ENCODE results near the gene IGF2BP1.

IGF2BP1 gene

DNA sequence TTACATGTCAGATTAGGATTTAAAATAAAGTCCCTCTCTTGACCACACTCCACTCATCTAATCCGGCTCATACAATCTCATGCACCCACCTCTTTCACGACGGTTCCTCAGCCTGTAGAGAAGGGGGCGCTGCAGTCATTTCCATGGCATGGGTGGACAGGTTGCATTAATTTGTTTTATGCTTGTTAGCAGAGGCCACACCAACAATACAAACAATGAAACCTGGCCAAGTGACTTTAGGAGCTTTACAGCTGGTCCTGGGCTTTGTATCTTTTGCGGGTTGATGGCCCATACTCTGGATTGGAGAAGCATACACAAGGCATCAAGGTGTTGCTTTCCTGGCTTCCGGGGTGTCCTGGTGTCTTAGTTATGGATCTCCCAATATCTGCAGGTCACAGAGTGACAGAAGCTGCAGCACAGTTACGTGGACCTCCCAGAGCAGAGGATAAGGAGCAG is 42.9 kb upstream of the IGF2BP1 start:
- no peak for DNase-seq
- no peak for ATAC-seq (ENCODE audit: insufficient read depth, low read depth)
- Histone ChIP-seq H3K4me1 (ENCODE audit: insufficient read depth, low read length) (no peaks in the 10 kb centered on the region), H2AFZ (ENCODE audit: low read depth, low read length) (no peak overlapping the region), H3K9me3 (ENCODE audit: insufficient read depth, low read length, severe bottlenecking) (no peaks in the 10 kb centered on the region), H3K4me2 (ENCODE audit: insufficient read depth, low read length) (no peak overlapping the region), H3K9ac (ENCODE audit: low read depth, low read length) (no peak overlapping the region), H4K20me1 (ENCODE audit: insufficient read depth, low read length) (no peaks in the 10 kb centered on the region), H3K79me2 (ENCODE audit: insufficient read depth, low read length) (no peaks in the 10 kb centered on the region), H3K27ac (ENCODE audit: low read length) (no peak overlapping the region), H3K27me3 (ENCODE audit: insufficient read depth, low read length, poor library complexity) (peaks cover 5% of the 10 kb centered on the region), H3K4me3 (ENCODE audit: low read depth in 1 of 2, low read length in 2 of 2) (no peak overlapping the region), H3K36me3 (ENCODE audit: insufficient read depth, low read length) (no peaks in the 10 kb centered on the region)
- TF ChIP-seq EZH2 (IDR thresholded peaks at IDR 0.05; ENCODE audit: borderline replicate concordance, low read depth, low read length, severe bottlenecking), result no peak
- TF ChIP-seq, protein P1, sequence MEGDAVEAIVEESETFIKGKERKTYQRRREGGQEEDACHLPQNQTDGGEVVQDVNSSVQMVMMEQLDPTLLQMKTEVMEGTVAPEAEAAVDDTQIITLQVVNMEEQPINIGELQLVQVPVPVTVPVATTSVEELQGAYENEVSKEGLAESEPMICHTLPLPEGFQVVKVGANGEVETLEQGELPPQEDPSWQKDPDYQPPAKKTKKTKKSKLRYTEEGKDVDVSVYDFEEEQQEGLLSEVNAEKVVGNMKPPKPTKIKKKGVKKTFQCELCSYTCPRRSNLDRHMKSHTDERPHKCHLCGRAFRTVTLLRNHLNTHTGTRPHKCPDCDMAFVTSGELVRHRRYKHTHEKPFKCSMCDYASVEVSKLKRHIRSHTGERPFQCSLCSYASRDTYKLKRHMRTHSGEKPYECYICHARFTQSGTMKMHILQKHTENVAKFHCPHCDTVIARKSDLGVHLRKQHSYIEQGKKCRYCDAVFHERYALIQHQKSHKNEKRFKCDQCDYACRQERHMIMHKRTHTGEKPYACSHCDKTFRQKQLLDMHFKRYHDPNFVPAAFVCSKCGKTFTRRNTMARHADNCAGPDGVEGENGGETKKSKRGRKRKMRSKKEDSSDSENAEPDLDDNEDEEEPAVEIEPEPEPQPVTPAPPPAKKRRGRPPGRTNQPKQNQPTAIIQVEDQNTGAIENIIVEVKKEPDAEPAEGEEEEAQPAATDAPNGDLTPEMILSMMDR (IDR thresholded peaks at IDR 0.05; ENCODE audit: borderline replicate concordance, extremely low read depth, low read length, poor library complexity, severe bottlenecking), result peak; percentile 30

DNA sequence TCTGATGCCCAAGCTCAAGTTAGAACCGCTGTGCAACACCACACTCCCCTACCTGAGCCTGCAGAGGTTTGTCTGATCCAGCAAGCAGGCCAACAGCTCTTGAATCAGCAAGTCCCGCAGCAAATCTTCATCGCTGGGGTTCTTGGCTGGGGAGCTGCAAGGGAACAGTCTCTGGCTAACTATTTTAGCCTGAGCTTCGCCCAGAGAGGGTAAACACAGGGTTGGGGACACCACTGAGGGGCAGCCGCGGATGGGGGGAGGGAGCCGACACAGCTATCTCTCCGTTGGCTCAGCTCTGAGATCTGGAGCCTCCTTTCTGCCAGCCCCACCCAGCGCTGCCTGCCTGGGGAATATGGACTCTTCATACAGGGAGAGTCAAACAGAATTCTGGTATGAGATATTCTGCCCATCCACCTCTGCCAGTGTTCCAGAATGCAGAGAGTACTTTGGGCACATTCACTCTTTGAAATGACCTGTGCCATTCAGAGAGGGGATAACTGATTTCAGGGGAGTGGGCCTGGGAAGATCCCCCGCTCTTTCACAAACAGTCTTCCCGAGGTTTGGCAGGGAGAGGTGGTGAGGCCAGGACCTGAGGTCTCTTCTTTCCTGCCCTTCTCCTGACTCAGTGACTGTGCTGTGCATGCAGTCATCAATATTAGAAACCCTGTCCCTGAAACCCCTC is 36.2 kb upstream of the IGF2BP1 start:
- peaks cover 27% of the 10 kb centered on the region for H3K27me3 ChIP-seq (ENCODE audit: insufficient read depth, low read length, poor library complexity)
- TF ChIP-seq, protein P1 (IDR thresholded peaks at IDR 0.05; ENCODE audit: borderline replicate concordance, extremely low read depth, low read length, poor library complexity, severe bottlenecking), result no peak
- no peak for TF ChIP-seq EZH2 (IDR thresholded peaks at IDR 0.05; ENCODE audit: borderline replicate concordance, low read depth, low read length, severe bottlenecking)
- no peak overlapping the region for H3K4me3 ChIP-seq (ENCODE audit: low read depth in 1 of 2, low read length in 2 of 2)
- no peak overlapping the region for H3K4me2 ChIP-seq (ENCODE audit: insufficient read depth, low read length)
- no peak for ATAC-seq (ENCODE audit: insufficient read depth, low read depth)
- H4K20me1 ChIP-seq (ENCODE audit: insufficient read depth, low read length), result no peaks in the 10 kb centered on the region
- H3K27ac ChIP-seq (ENCODE audit: low read length), result no peak overlapping the region
- H3K9ac ChIP-seq (ENCODE audit: low read depth, low read length), result no peak overlapping the region
- H3K79me2 ChIP-seq (ENCODE audit: insufficient read depth, low read length), result no peaks in the 10 kb centered on the region
- no peaks in the 10 kb centered on the region for H3K4me1 ChIP-seq (ENCODE audit: insufficient read depth, low read length)
- no peak overlapping the region for H2AFZ ChIP-seq (ENCODE audit: low read depth, low read length)
- DNase-seq, result no peak
- H3K36me3 ChIP-seq (ENCODE audit: insufficient read depth, low read length), result no peaks in the 10 kb centered on the region
- H3K9me3 ChIP-seq (ENCODE audit: insufficient read depth, low read length, severe bottlenecking), result no peaks in the 10 kb centered on the region

DNA sequence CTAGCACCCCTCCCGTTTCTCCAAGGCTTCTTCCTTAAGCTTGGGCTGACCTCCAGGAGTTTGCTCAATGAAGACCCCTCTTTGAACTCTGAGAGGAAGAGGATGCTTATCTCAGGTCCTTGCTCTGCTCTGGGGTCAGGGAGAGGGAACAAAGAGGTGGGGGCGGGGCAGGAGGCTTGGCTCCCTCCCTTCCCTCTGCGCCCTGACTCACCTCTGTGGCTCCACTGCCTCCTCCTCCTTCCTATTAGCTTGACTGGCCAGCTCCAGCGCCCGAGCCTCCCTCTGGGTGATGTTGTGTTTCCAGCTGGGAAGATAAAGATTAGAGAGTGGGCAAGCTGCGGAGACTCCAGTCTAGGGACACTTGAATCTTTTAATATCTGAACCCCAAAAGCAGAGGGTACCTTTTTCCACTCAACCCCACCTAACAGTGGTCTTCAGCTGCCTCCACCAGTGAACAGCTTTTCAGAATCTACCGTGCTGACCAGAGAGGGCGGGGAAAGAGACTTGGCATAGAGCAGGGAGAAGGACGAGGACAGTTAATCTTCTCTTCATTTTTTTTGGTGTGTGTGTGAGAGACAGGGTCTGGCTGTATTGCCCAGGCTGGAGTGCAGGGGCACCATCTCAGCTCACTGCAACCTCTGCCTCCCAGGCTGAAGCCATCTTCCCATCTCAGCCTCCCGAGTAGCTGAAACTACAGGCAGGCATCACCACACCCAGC is 35.5 kb upstream of the IGF2BP1 start:
- Histone ChIP-seq H3K79me2 (ENCODE audit: insufficient read depth, low read length) (no peaks in the 10 kb centered on the region), H3K9ac (ENCODE audit: low read depth, low read length) (no peak overlapping the region), H3K36me3 (ENCODE audit: insufficient read depth, low read length) (no peaks in the 10 kb centered on the region), H3K4me1 (ENCODE audit: insufficient read depth, low read length) (no peaks in the 10 kb centered on the region), H4K20me1 (ENCODE audit: insufficient read depth, low read length) (no peaks in the 10 kb centered on the region), H3K9me3 (ENCODE audit: insufficient read depth, low read length, severe bottlenecking) (no peaks in the 10 kb centered on the region), H3K27me3 (ENCODE audit: insufficient read depth, low read length, poor library complexity) (peaks cover 27% of the 10 kb centered on the region), H2AFZ (ENCODE audit: low read depth, low read length) (no peak overlapping the region), H3K4me2 (ENCODE audit: insufficient read depth, low read length) (no peak overlapping the region), H3K27ac (ENCODE audit: low read length) (no peak overlapping the region), H3K4me3 (ENCODE audit: low read depth in 1 of 2, low read length in 2 of 2) (no peak overlapping the region)
- TF ChIP-seq, protein P1 (IDR thresholded peaks at IDR 0.05; ENCODE audit: borderline replicate concordance, extremely low read depth, low read length, poor library complexity, severe bottlenecking), result no peak
- TF ChIP-seq EZH2 (IDR thresholded peaks at IDR 0.05; ENCODE audit: borderline replicate concordance, low read depth, low read length, severe bottlenecking), result no peak
- no peak for ATAC-seq (ENCODE audit: insufficient read depth, low read depth)
- no peak for DNase-seq
